Measurements from ENCODE around the gene DNAH2. TPM values are rescaled to one million over a fixed set of nuclear protein-coding genes. Genes with fewer than 3 reads are reported as not detected.

Gene DNAH2
- total and polyA plus RNA-seq, 2 of the 8 experiments (the other 6 are each of a cell fraction or from before 2014, with no cell fraction given): 0.13 to 0.18 TPM

GRCh38 chr17:7769854-7770253 lies 52.3 kb downstream of the DNAH2 start:
- CTCF ChIA-PET (ENCODE audit: partially characterized antibody): interaction anchor here (1.0 to 2.2 kb wide), 5 partner anchors 10 to 53 kb away, joined by 3 to 8 read pairs (median 3); no protein-coding TSS in a partner anchor
- H3K56ac ChIP-seq (replicated peaks; ENCODE audit: insufficient read length, low read depth, low read length): no peak overlapping the region

More at GRCh38 chr17:7769854-7770253, 52.3 kb downstream of the DNAH2 start:
- Histone ChIP-seq H3K23ac (ENCODE audit: insufficient read length) (no peak overlapping the region), H2AFZ (ENCODE audit: low read length) (no peak overlapping the region), H2BK12ac (ENCODE audit: low read depth, low read length) (no peak overlapping the region), H3K27me3 (replicated peaks in 1 of 4; ENCODE audit: control insufficient read depth in 3 of 4, extremely low read depth in 1 of 4, insufficient read depth in 3 of 4, low read length in 3 of 4) (no peaks in the 10 kb centered on the region), H2BK20ac (ENCODE audit: low read length) (no peak overlapping the region), H3K4ac (replicated peaks; ENCODE audit: insufficient read length, low read depth, low read length) (no peak overlapping the region), H3K79me2 (ENCODE audit: control insufficient read depth in 1 of 2, insufficient read depth in 2 of 2, low read length in 2 of 2) (no peaks in the 10 kb centered on the region), H3K36me3 (ENCODE audit: control insufficient read depth in 2 of 4, insufficient read depth in 4 of 4, low read length in 3 of 4) (no peaks in the 10 kb centered on the region), H2BK5ac (ENCODE audit: low read depth, low read length) (no peak overlapping the region), H3K4me2 (ENCODE audit: insufficient read depth in 1 of 2, low read depth in 2 of 2, low read length in 2 of 2) (no peak overlapping the region), H4K8ac (ENCODE audit: extremely low read depth, insufficient read depth, low read length) (no peak overlapping the region), H3K4me3 (ENCODE audit: extremely low read depth in 1 of 4, insufficient read depth in 2 of 4, low read depth in 3 of 4, low read length in 4 of 4) (no peak overlapping the region), H3K23me2 (ENCODE audit: low read depth, low read length) (no peaks in the 10 kb centered on the region), H4K91ac (replicated peaks; ENCODE audit: insufficient read length, low read length) (no peak overlapping the region), H4K5ac (ENCODE audit: insufficient read length, low read depth, low read length) (no peak overlapping the region), H2BK120ac (replicated peaks; ENCODE audit: low read depth, low read length) (no peak overlapping the region), H3K14ac (ENCODE audit: insufficient read length) (no peak overlapping the region), H2AK5ac (ENCODE audit: low read depth, low read length) (no peak overlapping the region), H3K27ac (ENCODE audit: low read depth, low read length) (no peak overlapping the region), H4K20me1 (replicated peaks in 1 of 2; ENCODE audit: control insufficient read depth in 1 of 2, insufficient read depth in 2 of 2, low read length in 2 of 2) (no peaks in the 10 kb centered on the region), H3K9me3 (ENCODE audit: insufficient read depth in 2 of 2, low read depth in 1 of 2, low read length in 1 of 2) (no peaks in the 10 kb centered on the region), H3K4me1 (replicated peaks in 1 of 4; ENCODE audit: control insufficient read depth in 3 of 4, insufficient read depth in 4 of 4, low read length in 3 of 4) (no peaks in the 10 kb centered on the region), H3K18ac (ENCODE audit: extremely low read depth, low read length) (no peak overlapping the region), H3K9ac (replicated peaks in 1 of 4; ENCODE audit: extremely low read depth in 1 of 4, low read depth in 3 of 4, low read length in 3 of 4) (no peak overlapping the region), H3K79me1 (ENCODE audit: low read depth, low read length) (no peaks in the 10 kb centered on the region), H2BK15ac (ENCODE audit: low read length) (no peak overlapping the region)
- 80% methylated on average over 4 of the region's 4 CpGs; no CpG with 5 or more reads in 1 of the 2 experiments for WGBS, 2 experiments (ENCODE audit: extremely low coverage in 1 of 2, insufficient coverage in 1 of 2, insufficient read length in 1 of 2, insufficient replicate concordance in 2 of 2, low coverage in 1 of 2, low lambda C conversion rate in 2 of 2, missing lambda C conversion rate in 1 of 2)
- TF ChIP-seq YY1 (IDR thresholded peaks at IDR 0.05; ENCODE audit: low read depth, low read length) (no peak), CHD1 (IDR thresholded peaks at IDR 0.05; ENCODE audit: low read depth, low read length) (no peak), CHD2 (IDR thresholded peaks at IDR 0.05; ENCODE audit: low read length) (no peak), SUZ12 (IDR thresholded peaks at IDR 0.05; ENCODE audit: low read length) (no peak), E2F6 (IDR thresholded peaks at IDR 0.05) (no peak), RXRA (IDR thresholded peaks at IDR 0.05; ENCODE audit: insufficient read depth, low read depth, low read length) (no peak), TAF7 (optimal IDR thresholded peaks at IDR 0.05; ENCODE audit: borderline replicate concordance, low read depth, low read length) (no peak), NANOG (IDR thresholded peaks at IDR 0.05; ENCODE audit: insufficient read depth, low read depth, low read length, poor library complexity, severe bottlenecking) (no peak), ZNF274 (IDR thresholded peaks at IDR 0.05; ENCODE audit: borderline replicate concordance, extremely low read depth, low read length) (no peak), ASH2L (IDR thresholded peaks at IDR 0.05; ENCODE audit: low read length) (no peak), RNF2 (IDR thresholded peaks at IDR 0.05; ENCODE audit: borderline replicate concordance, low read depth, low read length, missing control alignments, poor library complexity, severe bottlenecking) (no peak)
- FAIRE-seq (no peak), DNase-seq (ENCODE audit: low read depth in 1 of 2, low spot score in 2 of 2) (no peak)
- POLR2A ChIA-PET (ENCODE audit: partially characterized antibody): interaction anchor here (0.5 kb wide), 1 partner anchor 12 kb away, joined by 3 read pairs; no protein-coding TSS in a partner anchor
